ENCODE measurements around the gene SLC23A2.

The SLC23A2 gene

GRCh38 chr20:4989570-4989969 is 11.7 kb downstream of the SLC23A2 start:
- no peaks in the 10 kb centered on the region for H3K9me3 ChIP-seq
- peaks cover 0 to 5% of the 10 kb centered on the region in 2 experiments for H3K4me1 ChIP-seq (ENCODE audit: control insufficient read depth in 1 of 2, insufficient read depth in 1 of 2, low read depth in 1 of 2, low read length in 1 of 2)
- no peak overlapping the region for H3K4me3 ChIP-seq (ENCODE audit: low read depth in 1 of 2, low read length in 1 of 2)
- H3K36me3 ChIP-seq, result no peaks in the 10 kb centered on the region
- TF ChIP-seq CTCF (IDR thresholded peaks at IDR 0.05), result no peak
- H3K27me3 ChIP-seq, result no peaks in the 10 kb centered on the region
- H3K27ac ChIP-seq, result no peak overlapping the region

- Histone ChIP-seq H3K36me3 (no peaks in the 10 kb centered on the region), H3K4me3 (ENCODE audit: low read depth in 1 of 2, low read length in 1 of 2) (no peak overlapping the region), H3K9me3 (no peaks in the 10 kb centered on the region), H3K27ac (no peak overlapping the region), H3K27me3 (no peaks in the 10 kb centered on the region), H3K4me1 (ENCODE audit: control insufficient read depth in 1 of 2, insufficient read depth in 1 of 2, low read depth in 1 of 2, low read length in 1 of 2) (peaks cover 0 to 5% of the 10 kb centered on the region in 2 experiments)
- no peak for TF ChIP-seq CTCF (IDR thresholded peaks at IDR 0.05)
Measured at GRCh38 chr20:4987130-4987529, 14.2 kb downstream of the SLC23A2 start.

- TF ChIP-seq CTCF (IDR thresholded peaks at IDR 0.05), result no peak
- H3K9me3 ChIP-seq, result no peaks in the 10 kb centered on the region
- no peaks in the 10 kb centered on the region for H3K27me3 ChIP-seq
- no peak overlapping the region for H3K27ac ChIP-seq
- no peak overlapping the region for H3K4me3 ChIP-seq (ENCODE audit: low read depth in 1 of 2, low read length in 1 of 2)
- H3K4me1 ChIP-seq (ENCODE audit: control insufficient read depth in 1 of 2, insufficient read depth in 1 of 2, low read depth in 1 of 2, low read length in 1 of 2), result peaks cover 0 to 5% of the 10 kb centered on the region in 2 experiments
- no peaks in the 10 kb centered on the region for H3K36me3 ChIP-seq
Measured at GRCh38 chr20:4985658-4986057, 15.7 kb downstream of the SLC23A2 start.

- no peaks in the 10 kb centered on the region for H3K36me3 ChIP-seq
- TF ChIP-seq CTCF (IDR thresholded peaks at IDR 0.05), result no peak
- H3K4me1 ChIP-seq (ENCODE audit: control insufficient read depth in 1 of 2, insufficient read depth in 1 of 2, low read depth in 1 of 2, low read length in 1 of 2), result no peaks in the 10 kb centered on the region
- no peaks in the 10 kb centered on the region for H3K27me3 ChIP-seq
- H3K9me3 ChIP-seq, result no peaks in the 10 kb centered on the region
- no peak overlapping the region for H3K4me3 ChIP-seq (ENCODE audit: low read depth in 1 of 2, low read length in 1 of 2)
- no peak overlapping the region for H3K27ac ChIP-seq
Measured at GRCh38 chr20:4982281-4982680, 19.0 kb downstream of the SLC23A2 start.

GRCh38 chr20:4979841-4980410 is 21.4 kb downstream of the SLC23A2 start:
- no peak overlapping the region for H3K4me3 ChIP-seq (ENCODE audit: low read depth in 1 of 2, low read length in 1 of 2)
- H3K27ac ChIP-seq, result no peak overlapping the region
- no peak for TF ChIP-seq CTCF (IDR thresholded peaks at IDR 0.05)
- no peaks in the 10 kb centered on the region for H3K27me3 ChIP-seq
- H3K36me3 ChIP-seq, result no peaks in the 10 kb centered on the region
- no peaks in the 10 kb centered on the region for H3K9me3 ChIP-seq
- no peaks in the 10 kb centered on the region for H3K4me1 ChIP-seq (ENCODE audit: control insufficient read depth in 1 of 2, insufficient read depth in 1 of 2, low read depth in 1 of 2, low read length in 1 of 2)

Measured in neutrophil (primary cell).